ENCODE measurements around the gene SRP54.
"Not testable (repeated sequence)": the region's sequence is repeated elsewhere in the genome, so short reads cannot be mapped to it uniquely, and the experiment has no call there.

The SRP54 gene

GRCh38 chr14:34983786-34984185, 994 bp downstream of the SRP54 start:
- ATAC-seq, result no peak

GRCh38 chr14:34985740-34986139, 2.9 kb downstream of the SRP54 start:
- ATAC-seq, result no peak

- ATAC-seq, result no peak
Observed at GRCh38 chr14:34987180-34987579, 4.4 kb downstream of the SRP54 start.

GRCh38 chr14:34989762-34990161, 7.0 kb downstream of the SRP54 start:
- no peak for ATAC-seq

GRCh38 chr14:34993426-34993825, 10.6 kb downstream of the SRP54 start:
- ATAC-seq, result no peak

GRCh38 chr14:34994668-34995067, 11.9 kb downstream of the SRP54 start:
- ATAC-seq, result no peak

GRCh38 chr14:34997762-34998161, 15.0 kb downstream of the SRP54 start:
- ATAC-seq, result no peak

GRCh38 chr14:34999500-34999899, 16.7 kb downstream of the SRP54 start:
- no peak for ATAC-seq

GRCh38 chr14:35001621-35002020, 18.8 kb downstream of the SRP54 start:
- ATAC-seq, result no peak

- no peak for ATAC-seq
Observed at GRCh38 chr14:35004839-35005238, 22.0 kb downstream of the SRP54 start.

GRCh38 chr14:35016568-35016967, 33.8 kb downstream of the SRP54 start:
- no peak for ATAC-seq

GRCh38 chr14:35020713-35021112, 37.9 kb downstream of the SRP54 start:
- ATAC-seq, result no peak

GRCh38 chr14:35028435-35028834, 45.6 kb downstream of the SRP54 start:
- ATAC-seq, result no peak

GRCh38 chr14:35032562-35032961, 49.8 kb downstream of the SRP54 start:
- no peak for ATAC-seq

GRCh38 chr14:35034440-35034833, 51.6 kb downstream of the SRP54 start:
- ATAC-seq, result no peak

- not testable (repeated sequence) for ATAC-seq
Observed at GRCh38 chr14:35034944-35035554, 52.3 kb downstream of the SRP54 start.

GRCh38 chr14:35038312-35038711, 55.5 kb downstream of the SRP54 start:
- ATAC-seq, result not testable (repeated sequence)

- ATAC-seq, result no peak
Observed at GRCh38 chr14:35042632-35043031, 59.8 kb downstream of the SRP54 start.

GRCh38 chr14:35043046-35043445, 60.3 kb downstream of the SRP54 start:
- ATAC-seq, result no peak

- no peak for ATAC-seq
Observed at GRCh38 chr14:35044939-35045797, 62.4 kb downstream of the SRP54 start.

GRCh38 chr14:35045798-35046047, 62.9 kb downstream of the SRP54 start:
- ATAC-seq, result no peak

- ATAC-seq, result peak; percentile 93 to 95
Observed at GRCh38 chr14:35046048-35046750, 63.4 kb downstream of the SRP54 start, which contains the start of gene FAM177A1. TSS of gene FAM177A1 (plus strand) at chr14:35046272. CDS start at chr14:35046464, 192 bp downstream.

GRCh38 chr14:35046751-35047536, 64.2 kb downstream of the SRP54 start:
- peak; percentile 5 to 9 for ATAC-seq
